KOPT-K1 (cell line): ENCODE results near the gene GCNT1.
"Not testable (repeated sequence)": the region's sequence is repeated elsewhere in the genome, so short reads cannot be mapped to it uniquely, and the experiment has no call there.

Experiments used
- H3K27ac ChIP-seq: fragments of 200-600 bp; sonication (generic); 2 replicates; pipeline ENCODE4 v1.5.1; 2016; ENCODE audit warnings: antibody characterized with exemption, mild to moderate bottlenecking, low read depth, low read length; ENCODE audit not compliant: poor library complexity, severe bottlenecking
- H3K36me3 ChIP-seq: fragments of 200-600 bp; sonication (generic); 2 replicates; pipeline ENCODE4 v1.5.1; 2017; ENCODE audit warnings: antibody characterized with exemption, mild to moderate bottlenecking, low read length, moderate library complexity; ENCODE audit not compliant: insufficient read depth
- H3K9me3 ChIP-seq: fragments of 200-600 bp; sonication (generic); 2 replicates; pipeline ENCODE4 v1.5.1; 2017; ENCODE audit warnings: antibody characterized with exemption, low read length, mild to moderate bottlenecking; ENCODE audit not compliant: insufficient read depth, poor library complexity, severe bottlenecking

The GCNT1 gene

GRCh38 chr9:76500061-76500460 is 41.1 kb downstream of the GCNT1 start:
- Histone ChIP-seq H3K9me3 (no peaks in the 10 kb centered on the region), H3K36me3 (peaks cover 14% of the 10 kb centered on the region), H3K27ac (no peak overlapping the region)

GRCh38 chr9:76502746-76503145 is 43.8 kb downstream of the GCNT1 start:
- peaks cover 14% of the 10 kb centered on the region for H3K36me3 ChIP-seq
- no peak overlapping the region for H3K27ac ChIP-seq

GRCh38 chr9:76510041-76510440 is 51.1 kb downstream of the GCNT1 start:
- H3K9me3 ChIP-seq = no peaks in the 10 kb centered on the region
- no peak overlapping the region for H3K27ac ChIP-seq
- no peaks in the 10 kb centered on the region for H3K36me3 ChIP-seq

More at GRCh38 chr9:76502746-76503145, 43.8 kb downstream of the GCNT1 start:
- H3K9me3 ChIP-seq = no peaks in the 10 kb centered on the region

GRCh38 chr9:76510446-76510845 is 51.5 kb downstream of the GCNT1 start:
- no peaks in the 10 kb centered on the region for H3K36me3 ChIP-seq
- H3K9me3 ChIP-seq = no peaks in the 10 kb centered on the region
- H3K27ac ChIP-seq = no peak overlapping the region

- no peak overlapping the region for H3K27ac ChIP-seq
- no peaks in the 10 kb centered on the region for H3K36me3 ChIP-seq
- no peaks in the 10 kb centered on the region for H3K9me3 ChIP-seq
Observed at GRCh38 chr9:76512826-76513225, 53.8 kb downstream of the GCNT1 start.

- Histone ChIP-seq H3K9me3 (no peaks in the 10 kb centered on the region), H3K36me3 (no peaks in the 10 kb centered on the region), H3K27ac (no peak overlapping the region)
Observed at GRCh38 chr9:76516350-76516749, 57.4 kb downstream of the GCNT1 start.

- H3K36me3 ChIP-seq = no peaks in the 10 kb centered on the region
- no peaks in the 10 kb centered on the region for H3K9me3 ChIP-seq
- H3K27ac ChIP-seq = no peak overlapping the region
Observed at GRCh38 chr9:76516871-76517270, 57.9 kb downstream of the GCNT1 start.

GRCh38 chr9:76519075-76519835 is 60.3 kb downstream of the GCNT1 start:
- no peaks in the 10 kb centered on the region for H3K36me3 ChIP-seq
- no peak overlapping the region for H3K27ac ChIP-seq
- H3K9me3 ChIP-seq = no peaks in the 10 kb centered on the region

- Histone ChIP-seq H3K9me3 (no peaks in the 10 kb centered on the region), H3K27ac (no peak overlapping the region), H3K36me3 (no peaks in the 10 kb centered on the region)
Observed at GRCh38 chr9:76521244-76521681, 62.3 kb downstream of the GCNT1 start.

- Histone ChIP-seq H3K9me3 (no peaks in the 10 kb centered on the region), H3K27ac (no peak overlapping the region), H3K36me3 (no peaks in the 10 kb centered on the region)
Observed at GRCh38 chr9:76521906-76522305, 62.9 kb downstream of the GCNT1 start.

GRCh38 chr9:76523617-76524200 is 64.7 kb downstream of the GCNT1 start:
- H3K27ac ChIP-seq, H3K36me3 ChIP-seq, H3K9me3 ChIP-seq: not testable (repeated sequence)

- no peaks in the 10 kb centered on the region for H3K36me3 ChIP-seq
- no peak overlapping the region for H3K27ac ChIP-seq
- no peaks in the 10 kb centered on the region for H3K9me3 ChIP-seq
Observed at GRCh38 chr9:76525196-76525595, 66.2 kb downstream of the GCNT1 start.

GRCh38 chr9:76526026-76526425 is 67.0 kb downstream of the GCNT1 start:
- Histone ChIP-seq H3K27ac (no peak overlapping the region), H3K9me3 (no peaks in the 10 kb centered on the region), H3K36me3 (no peaks in the 10 kb centered on the region)

- Histone ChIP-seq H3K27ac (no peak overlapping the region), H3K9me3 (no peaks in the 10 kb centered on the region), H3K36me3 (no peaks in the 10 kb centered on the region)
Observed at GRCh38 chr9:76528056-76528455, 69.1 kb downstream of the GCNT1 start.

- Histone ChIP-seq H3K36me3 (no peaks in the 10 kb centered on the region), H3K9me3 (no peaks in the 10 kb centered on the region), H3K27ac (no peak overlapping the region)
Observed at GRCh38 chr9:76528642-76529190, 69.7 kb downstream of the GCNT1 start.

GRCh38 chr9:76529653-76530052 is 70.7 kb downstream of the GCNT1 start:
- H3K27ac ChIP-seq = no peak overlapping the region
- no peaks in the 10 kb centered on the region for H3K36me3 ChIP-seq
- H3K9me3 ChIP-seq = no peaks in the 10 kb centered on the region
